Cardiac muscle cell (in vitro differentiated cells and primary cell): ENCODE data around the gene PRKCH. TPM values are rescaled to one million over a fixed set of nuclear protein-coding genes. Genes with fewer than 3 reads are reported as not detected.

Experiments
- DNase-seq, 2 donors: peaks; one replicate each; pipeline versions ENCODE4 v3.0.0 to v3.0.0-alpha.2; 2010 to 2017; ENCODE audit warnings: low read depth in 1 of 2, low spot score in 1 of 2
- H3K27ac ChIP-seq: fragments of 200-600 bp; sonication (generic); 2 replicates; pipeline ENCODE4 v1.5.1; 2016
- H3K27me3 ChIP-seq: fragments of 200-600 bp; sonication (generic); 2 replicates; pipeline ENCODE4 v1.6.0; 2016; ENCODE audit warnings: control low read depth
- H3K36me3 ChIP-seq: fragments of 200-600 bp; sonication (generic); 2 replicates; pipeline ENCODE4 v1.5.1; 2016; ENCODE audit warnings: control low read depth
- H3K4me1 ChIP-seq: fragments of 200-600 bp; sonication (generic); 2 replicates; pipeline ENCODE4 v1.8.1; 2017; ENCODE audit warnings: low read depth, mild to moderate bottlenecking, mixed run types
- H3K4me3 ChIP-seq: fragments of 200-600 bp; sonication (generic); 2 replicates; pipeline ENCODE4 v1.5.1; 2016; ENCODE audit warnings: mild to moderate bottlenecking
- H3K9me3 ChIP-seq: fragments of 200-600 bp; sonication (generic); 2 replicates; pipeline ENCODE4 v1.5.1; 2017; ENCODE audit warnings: low read depth, mild to moderate bottlenecking, control low read depth
- CTCF ChIP-seq: IDR thresholded peaks from 2 replicates; pipeline ENCODE4 v1.5.1; 2012; ENCODE audit warnings: low read depth, mild to moderate bottlenecking, low read length
- polyA plus RNA-seq: library from polyadenylated mRNA; unstranded; fragments of >200 nt; fragmentation: Nextera tagmentation; extraction: Ambion mirVana; gene quantifications from 2 replicates; pipeline ENCODE4 v1.2.1, GENCODE V29; 2016
- total RNA-seq: library from RNA; depleted of rRNA; stranded (reverse); fragments of >200 nt; gene quantifications from 2 replicates; pipeline ENCODE4 v1.2.3, GENCODE V29; 2016

PRKCH gene
- total and polyA plus RNA-seq, 2 experiments from 2014 or later, result 51.0 to 128 TPM

GRCh38 chr14:61379639-61380184 is 58.3 kb downstream of the PRKCH start:
- H3K27me3 ChIP-seq, result no peaks in the 10 kb centered on the region
- no peak overlapping the region for H3K27ac ChIP-seq
- H3K4me1 ChIP-seq, result peaks cover 25% of the 10 kb centered on the region
- DNase-seq, result no peak
- H3K36me3 ChIP-seq, result no peaks in the 10 kb centered on the region
- no peak for TF ChIP-seq CTCF
- no peaks in the 10 kb centered on the region for H3K9me3 ChIP-seq
- no peak overlapping the region for H3K4me3 ChIP-seq

DNA sequence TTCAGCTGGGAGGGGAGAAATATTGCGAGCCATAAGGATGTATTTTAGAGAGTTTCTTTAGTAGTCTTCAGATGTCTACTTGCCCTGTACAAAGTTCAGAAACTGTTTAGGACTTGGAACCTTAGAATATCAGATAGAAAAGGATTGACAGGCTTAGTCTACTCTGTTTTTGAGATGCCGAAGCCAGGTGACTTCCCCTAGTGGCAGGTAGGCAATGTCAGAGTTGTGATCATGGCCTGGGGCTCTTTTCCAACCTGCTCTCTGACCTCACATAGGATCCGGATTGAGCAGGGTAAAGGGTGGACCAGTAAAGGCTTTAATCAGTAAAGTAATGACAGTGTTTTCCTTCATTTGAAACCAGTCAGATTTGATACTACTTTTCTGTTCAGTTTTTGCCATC is 59.6 kb downstream of the PRKCH start:
- TF ChIP-seq CTCF, result no peak
- no peak overlapping the region for H3K4me3 ChIP-seq
- DNase-seq, result no peak

GRCh38 chr14:61381553-61381952 is 60.2 kb downstream of the PRKCH start:
- no peaks in the 10 kb centered on the region for H3K36me3 ChIP-seq
- H3K27ac ChIP-seq, result no peak overlapping the region
- no peak overlapping the region for H3K4me3 ChIP-seq
- H3K9me3 ChIP-seq, result no peaks in the 10 kb centered on the region
- H3K27me3 ChIP-seq, result no peaks in the 10 kb centered on the region
- TF ChIP-seq CTCF, result no peak
- H3K4me1 ChIP-seq, result peaks cover 44% of the 10 kb centered on the region
- DNase-seq, result no peak

More for the DNA sequence above, 59.6 kb downstream of the PRKCH start:
- Histone ChIP-seq H3K4me1 (peaks cover 38% of the 10 kb centered on the region), H3K36me3 (no peaks in the 10 kb centered on the region), H3K27ac (no peak overlapping the region), H3K9me3 (no peaks in the 10 kb centered on the region), H3K27me3 (no peaks in the 10 kb centered on the region)

- no peak for TF ChIP-seq CTCF
- Histone ChIP-seq H3K27me3 (no peaks in the 10 kb centered on the region), H3K4me3 (no peak overlapping the region), H3K4me1 (peaks cover 56% of the 10 kb centered on the region), H3K9me3 (no peaks in the 10 kb centered on the region), H3K36me3 (no peaks in the 10 kb centered on the region), H3K27ac (no peak overlapping the region)
- no peak for DNase-seq
Measured at GRCh38 chr14:61382842-61383241, 61.5 kb downstream of the PRKCH start.

DNA sequence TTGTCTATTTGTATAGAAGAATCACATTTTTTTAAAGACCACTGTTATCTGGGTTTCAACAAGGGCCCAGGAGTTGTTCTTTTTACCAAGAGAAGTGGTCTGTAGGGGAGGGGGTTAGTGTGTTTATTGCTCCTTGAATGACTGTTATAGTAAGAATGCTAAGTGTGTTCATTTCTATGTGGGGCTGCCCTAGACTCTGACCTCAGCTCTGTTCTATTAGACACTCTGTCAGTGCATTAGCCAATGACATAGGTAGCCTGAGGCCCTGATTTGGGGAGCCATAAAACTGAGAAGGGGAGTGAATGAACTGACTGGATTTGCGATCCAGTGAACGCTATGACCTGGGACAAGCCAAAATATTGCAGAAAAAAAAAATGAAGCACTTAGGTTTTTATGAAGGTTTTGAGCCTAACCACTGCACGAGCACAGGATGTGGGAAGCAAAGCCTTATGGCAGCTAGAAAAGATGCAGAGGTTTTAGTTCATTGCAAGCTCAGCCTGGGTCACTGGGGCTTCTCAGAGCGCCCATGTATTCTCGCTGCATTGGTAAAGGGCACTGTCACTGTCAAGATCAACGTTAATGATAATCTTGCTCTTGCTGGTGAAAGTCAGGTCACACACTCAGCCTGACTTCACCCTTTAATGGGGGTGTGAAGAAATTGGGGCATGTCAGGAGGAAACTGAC is 63.8 kb downstream of the PRKCH start:
- no peaks in the 10 kb centered on the region for H3K9me3 ChIP-seq
- H3K4me3 ChIP-seq, result no peak overlapping the region
- no peaks in the 10 kb centered on the region for H3K27me3 ChIP-seq
- H3K4me1 ChIP-seq, result peaks cover 65% of the 10 kb centered on the region
- DNase-seq, result peak in 1 of 2 donors; percentile 33
- peak overlapping the region; percentile 33 for H3K27ac ChIP-seq
- no peaks in the 10 kb centered on the region for H3K36me3 ChIP-seq
- TF ChIP-seq CTCF, result no peak
